Bronchial epithelial cell (primary cell): ENCODE data around the gene NSMF. TPM values are rescaled to one million over a fixed set of nuclear protein-coding genes. Genes with fewer than 3 reads are reported as not detected.
"Not testable (repeated sequence)": the region's sequence is repeated elsewhere in the genome, so short reads cannot be mapped to it uniquely, and the experiment has no call there.

ENCODE experiments used
- DNase-seq: peaks from one replicate; pipeline ENCODE4 v3.0.0-alpha.2; 2010; ENCODE audit warnings: low read depth
- FAIRE-seq: peaks from 2 replicates; lab custom pipeline; 2011; peaks lifted over from hg19 to GRCh38; lab: Jason Lieb, UNC
- H3K27me3 ChIP-seq: 2 replicates; pipeline ENCODE4 v1.5.1; 2011; ENCODE audit warnings: low read length; ENCODE audit not compliant: control insufficient read depth, insufficient read depth
- H3K36me3 ChIP-seq: 2 replicates; pipeline ENCODE4 v1.5.1; 2011; ENCODE audit warnings: low read length; ENCODE audit not compliant: control insufficient read depth, insufficient read depth
- H3K4me3 ChIP-seq: 2 replicates; pipeline ENCODE4 v1.5.1; 2011; ENCODE audit warnings: mild to moderate bottlenecking, low read depth, low read length, control low read depth
- total RNA-seq: library from RNA; depleted of rRNA; stranded (reverse); fragments of >200 nt; gene quantifications from 2 replicates; pipeline ENCODE4 v1.2.1, GENCODE V29; 2014
- TF ChIP-seq, protein P1 (sequence below): IDR thresholded peaks from 2 replicates; pipeline ENCODE4 v1.5.1; 2011; ENCODE audit warnings: mild to moderate bottlenecking, moderate library complexity, low read length, control low read depth, inconsistent platforms; ENCODE audit not compliant: insufficient read depth, severe bottlenecking

NSMF gene
- total RNA-seq, 1 donor from 2014 or later, result 17.9 TPM

DNA sequence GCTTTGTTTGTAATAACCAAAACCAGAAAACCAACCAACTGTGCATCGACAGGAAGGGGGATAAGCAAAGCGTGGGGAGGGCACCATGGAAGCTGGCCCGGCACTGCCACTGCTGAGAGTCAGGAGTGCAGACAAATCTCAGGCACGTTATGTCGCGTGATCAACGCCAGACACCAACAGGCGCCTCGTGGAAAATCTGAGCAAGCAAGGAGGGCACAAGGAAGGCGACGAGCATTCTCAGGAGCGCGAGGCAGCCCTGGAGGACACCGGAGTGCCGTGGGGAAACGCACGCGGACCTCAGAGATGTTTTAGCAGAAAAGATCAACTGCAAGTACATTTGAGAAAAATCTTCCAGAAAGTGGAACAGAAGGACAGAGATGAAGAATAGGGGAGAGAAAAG, 15.1 kb upstream of the NSMF start:
- no peaks in the 10 kb centered on the region for H3K36me3 ChIP-seq
- no peak for DNase-seq
- H3K4me3 ChIP-seq, result no peak overlapping the region
- no peaks in the 10 kb centered on the region for H3K27me3 ChIP-seq
- FAIRE-seq, result no peak
- TF ChIP-seq, protein P1, sequence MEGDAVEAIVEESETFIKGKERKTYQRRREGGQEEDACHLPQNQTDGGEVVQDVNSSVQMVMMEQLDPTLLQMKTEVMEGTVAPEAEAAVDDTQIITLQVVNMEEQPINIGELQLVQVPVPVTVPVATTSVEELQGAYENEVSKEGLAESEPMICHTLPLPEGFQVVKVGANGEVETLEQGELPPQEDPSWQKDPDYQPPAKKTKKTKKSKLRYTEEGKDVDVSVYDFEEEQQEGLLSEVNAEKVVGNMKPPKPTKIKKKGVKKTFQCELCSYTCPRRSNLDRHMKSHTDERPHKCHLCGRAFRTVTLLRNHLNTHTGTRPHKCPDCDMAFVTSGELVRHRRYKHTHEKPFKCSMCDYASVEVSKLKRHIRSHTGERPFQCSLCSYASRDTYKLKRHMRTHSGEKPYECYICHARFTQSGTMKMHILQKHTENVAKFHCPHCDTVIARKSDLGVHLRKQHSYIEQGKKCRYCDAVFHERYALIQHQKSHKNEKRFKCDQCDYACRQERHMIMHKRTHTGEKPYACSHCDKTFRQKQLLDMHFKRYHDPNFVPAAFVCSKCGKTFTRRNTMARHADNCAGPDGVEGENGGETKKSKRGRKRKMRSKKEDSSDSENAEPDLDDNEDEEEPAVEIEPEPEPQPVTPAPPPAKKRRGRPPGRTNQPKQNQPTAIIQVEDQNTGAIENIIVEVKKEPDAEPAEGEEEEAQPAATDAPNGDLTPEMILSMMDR, result no peak

DNA sequence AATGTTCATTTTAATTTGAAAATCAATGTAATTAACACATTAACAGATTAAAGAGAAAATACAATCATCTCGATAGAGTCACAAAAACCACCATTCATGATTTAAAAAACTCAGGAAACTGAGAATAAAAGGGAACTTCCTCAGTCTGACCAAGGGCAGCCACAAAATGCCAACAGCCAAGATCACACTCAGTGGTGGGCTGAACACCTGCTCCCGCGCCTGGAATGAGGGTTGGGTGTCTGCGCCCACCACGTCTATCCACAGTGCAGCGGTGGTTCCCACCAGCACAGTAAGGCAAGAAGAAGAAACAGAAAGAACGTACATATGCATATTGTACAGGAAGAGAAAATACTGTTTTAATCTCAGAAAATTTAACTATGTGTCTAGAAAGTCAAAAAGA, 11.7 kb upstream of the NSMF start:
- no peak overlapping the region for H3K4me3 ChIP-seq
- FAIRE-seq (no peak), DNase-seq (no peak)
- no peaks in the 10 kb centered on the region for H3K36me3 ChIP-seq
- TF ChIP-seq, protein P1, result no peak
- no peaks in the 10 kb centered on the region for H3K27me3 ChIP-seq

DNA sequence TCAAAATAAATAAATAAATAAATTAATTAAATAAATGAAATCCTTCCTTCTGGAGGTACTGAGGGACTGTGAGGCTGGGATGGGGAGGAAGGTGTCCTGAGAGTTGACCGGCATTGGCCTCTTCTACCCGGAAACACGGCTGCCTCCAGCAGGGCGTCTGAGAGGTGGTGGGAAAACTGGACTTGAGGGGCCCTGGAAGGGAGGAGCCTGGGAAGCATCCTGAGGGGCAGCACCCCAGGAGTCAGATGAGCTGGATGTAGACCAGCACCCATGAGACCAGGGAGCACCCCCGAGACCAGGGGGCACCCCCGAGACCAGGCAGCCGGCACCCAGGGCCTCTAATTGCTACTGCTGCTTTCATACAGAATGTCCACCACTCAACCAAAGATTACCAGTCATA, 8.8 kb upstream of the NSMF start:
- Histone ChIP-seq H3K4me3 (no peak overlapping the region), H3K27me3 (no peaks in the 10 kb centered on the region), H3K36me3 (no peaks in the 10 kb centered on the region)
- DNase-seq (no peak), FAIRE-seq (no peak)
- TF ChIP-seq, protein P1, result no peak

DNA sequence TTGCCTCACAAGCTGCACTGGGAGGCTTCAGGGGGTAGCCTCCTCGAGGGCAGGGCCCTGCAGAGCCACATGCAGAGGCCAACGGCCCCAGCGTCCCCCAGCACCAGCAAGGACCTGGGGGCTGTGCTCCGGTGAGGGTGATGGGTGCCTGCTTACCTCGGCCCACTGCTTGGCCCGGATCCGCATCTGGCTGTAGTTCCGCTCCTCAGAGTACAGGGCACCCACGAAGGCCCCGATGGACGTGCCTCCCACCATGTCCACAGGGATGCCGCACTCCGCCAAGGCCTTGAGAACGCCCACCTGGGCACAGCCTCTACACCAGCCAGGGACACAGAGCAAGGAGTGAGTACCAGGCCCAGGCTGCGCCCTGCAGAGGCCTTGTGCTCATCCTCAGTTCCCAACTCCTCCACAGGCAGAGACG, 8.0 kb upstream of the NSMF start:
- TF ChIP-seq, protein P1, result no peak
- no peak for FAIRE-seq
- no peak for DNase-seq

DNA sequence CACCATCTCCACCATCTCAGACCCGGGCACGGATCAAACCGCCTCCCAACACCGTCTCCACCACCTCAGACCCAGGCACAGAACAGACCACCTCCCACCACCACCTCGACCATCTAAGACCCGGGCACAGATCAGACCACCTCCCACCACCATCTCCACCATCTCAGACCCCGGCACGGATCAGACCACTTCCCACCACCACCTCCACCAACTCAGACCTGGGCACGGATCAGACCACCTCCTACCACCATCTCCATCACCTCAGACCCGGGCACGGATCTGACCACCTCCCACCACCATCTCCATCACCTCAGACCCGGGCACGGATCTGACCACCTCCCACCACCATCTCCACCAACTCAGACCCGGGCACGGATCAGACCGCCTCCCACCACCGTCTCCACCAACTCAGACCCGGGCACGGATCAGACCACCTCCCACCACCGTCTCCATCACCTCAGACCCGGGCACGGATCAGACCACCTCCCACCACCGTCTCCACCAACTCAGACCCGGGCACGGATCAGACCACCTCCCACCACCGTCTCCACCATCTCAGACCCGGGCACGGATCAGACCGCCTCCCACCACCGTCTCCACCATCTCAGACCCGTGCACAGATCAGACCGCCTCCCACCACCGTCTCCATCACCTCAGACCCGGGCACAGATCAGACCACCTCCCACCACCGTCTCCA, 7.4 kb upstream of the NSMF start:
- DNase-seq, FAIRE-seq, H3K4me3 ChIP-seq, H3K36me3 ChIP-seq, H3K27me3 ChIP-seq: not testable (repeated sequence)

More for the DNA sequence above, 8.0 kb upstream of the NSMF start:
- no peaks in the 10 kb centered on the region for H3K36me3 ChIP-seq
- H3K27me3 ChIP-seq, result no peaks in the 10 kb centered on the region
- no peak overlapping the region for H3K4me3 ChIP-seq

DNA sequence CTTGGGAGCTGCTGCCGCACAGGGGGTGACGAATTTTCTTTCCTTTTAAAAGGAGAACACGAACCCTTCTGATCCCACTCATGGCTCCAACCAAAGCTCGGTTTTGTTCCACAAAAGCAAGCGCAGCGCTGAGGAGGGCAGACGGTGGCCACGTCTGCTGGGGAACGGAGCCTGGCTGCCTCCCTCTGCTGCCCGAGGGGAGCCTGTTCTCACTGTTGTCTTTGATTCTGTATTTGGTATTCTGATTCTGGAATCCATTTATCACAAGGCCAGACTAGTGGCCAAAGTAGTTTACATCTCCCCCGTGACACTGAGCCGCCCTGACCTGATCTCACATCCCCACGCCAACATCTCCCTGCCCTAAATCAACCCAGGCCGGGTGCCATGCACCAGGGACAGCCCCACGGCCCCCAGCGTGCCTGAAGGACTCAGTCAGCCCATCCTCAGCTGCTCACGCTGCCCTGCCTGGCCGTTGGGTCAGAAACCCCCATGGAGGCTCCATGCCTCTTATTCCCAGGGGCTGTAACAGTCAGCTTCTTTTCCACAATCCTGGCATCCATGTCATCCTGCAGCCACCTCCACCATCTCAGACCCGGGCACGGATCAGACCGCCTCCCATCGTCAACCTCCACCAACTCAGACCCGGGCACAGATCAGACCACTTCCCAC, 6.7 kb upstream of the NSMF start:
- DNase-seq (no peak), FAIRE-seq (no peak)
- H3K27me3 ChIP-seq, result no peaks in the 10 kb centered on the region
- no peaks in the 10 kb centered on the region for H3K36me3 ChIP-seq
- TF ChIP-seq, protein P1, result no peak
- no peak overlapping the region for H3K4me3 ChIP-seq
